PC-3 (cell line): ENCODE measurements around the gene CDK5RAP2.

ENCODE experiments used
- EZH2 ChIP-seq: fragments of 300-600 bp; sonication (generic); IDR thresholded peaks from one replicate; pipeline ENCODE4 v1.6.1; 2017; ENCODE audit warnings: antibody characterized with exemption, mild to moderate bottlenecking, low read length; ENCODE audit not compliant: unreplicated experiment
- EZH2phosphoT487 ChIP-seq: fragments of 300-600 bp; sonication (generic); IDR thresholded peaks from 2 replicates; pipeline ENCODE4 v1.6.1; 2018; ENCODE audit warnings: mild to moderate bottlenecking, antibody characterized with exemption, low read length, borderline replicate concordance
- TF ChIP-seq, protein P1 (sequence below): fragments of 300-600 bp; sonication (generic); conservative IDR thresholded peaks from 2 replicates; pipeline ENCODE4 v1.5.1; 2017; ENCODE audit warnings: antibody characterized with exemption, low read depth, mild to moderate bottlenecking, low read length

DNA sequence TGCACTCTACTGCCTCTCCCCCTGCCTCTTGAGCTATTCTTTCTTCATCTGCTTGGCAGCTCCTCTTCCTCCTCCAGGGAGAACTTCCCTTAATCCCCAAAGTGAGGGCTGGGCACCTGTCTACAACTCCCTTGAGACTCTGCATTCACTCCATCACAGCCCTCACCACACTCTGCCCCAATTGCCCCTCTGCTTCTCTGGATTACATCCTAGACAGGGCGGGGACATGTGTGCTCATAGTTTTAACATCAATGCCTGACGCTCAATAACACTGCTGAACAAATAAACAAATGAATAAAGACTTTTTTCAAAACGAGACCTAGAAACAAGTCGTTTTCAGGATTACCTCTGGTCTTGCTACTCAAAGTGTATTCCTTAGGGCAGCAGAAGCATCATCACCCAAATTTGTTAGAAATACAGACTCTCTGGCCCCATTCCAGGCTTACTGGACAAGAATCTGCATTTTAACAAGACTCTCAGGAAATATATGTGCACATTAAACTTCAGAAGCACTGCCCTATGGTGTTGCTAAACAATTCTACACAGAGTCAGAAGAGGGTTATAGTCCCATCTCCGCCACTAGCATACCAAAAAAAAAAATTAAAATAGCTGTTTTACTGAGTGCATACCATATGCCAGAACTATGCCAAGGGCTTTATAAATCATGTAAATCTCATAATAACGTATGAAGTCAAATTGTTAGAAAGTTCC, 115.6 kb downstream of the CDK5RAP2 start:
- TF ChIP-seq EZH2 (no peak), EZH2phosphoT487 (no peak)
- TF ChIP-seq, protein P1, sequence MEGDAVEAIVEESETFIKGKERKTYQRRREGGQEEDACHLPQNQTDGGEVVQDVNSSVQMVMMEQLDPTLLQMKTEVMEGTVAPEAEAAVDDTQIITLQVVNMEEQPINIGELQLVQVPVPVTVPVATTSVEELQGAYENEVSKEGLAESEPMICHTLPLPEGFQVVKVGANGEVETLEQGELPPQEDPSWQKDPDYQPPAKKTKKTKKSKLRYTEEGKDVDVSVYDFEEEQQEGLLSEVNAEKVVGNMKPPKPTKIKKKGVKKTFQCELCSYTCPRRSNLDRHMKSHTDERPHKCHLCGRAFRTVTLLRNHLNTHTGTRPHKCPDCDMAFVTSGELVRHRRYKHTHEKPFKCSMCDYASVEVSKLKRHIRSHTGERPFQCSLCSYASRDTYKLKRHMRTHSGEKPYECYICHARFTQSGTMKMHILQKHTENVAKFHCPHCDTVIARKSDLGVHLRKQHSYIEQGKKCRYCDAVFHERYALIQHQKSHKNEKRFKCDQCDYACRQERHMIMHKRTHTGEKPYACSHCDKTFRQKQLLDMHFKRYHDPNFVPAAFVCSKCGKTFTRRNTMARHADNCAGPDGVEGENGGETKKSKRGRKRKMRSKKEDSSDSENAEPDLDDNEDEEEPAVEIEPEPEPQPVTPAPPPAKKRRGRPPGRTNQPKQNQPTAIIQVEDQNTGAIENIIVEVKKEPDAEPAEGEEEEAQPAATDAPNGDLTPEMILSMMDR = no peak
